Measurements from ENCODE around the gene CFAP141.

CFAP141 gene

GRCh38 chr1:154183046-154183915 is 22.9 kb downstream of the CFAP141 start (continued):
- TF ChIP-seq ZBTB7A (tag by site-specific recombination; IDR thresholded peaks at IDR 0.05; ENCODE audit: low read depth): no peak
- TF ChIP-seq, protein P1, sequence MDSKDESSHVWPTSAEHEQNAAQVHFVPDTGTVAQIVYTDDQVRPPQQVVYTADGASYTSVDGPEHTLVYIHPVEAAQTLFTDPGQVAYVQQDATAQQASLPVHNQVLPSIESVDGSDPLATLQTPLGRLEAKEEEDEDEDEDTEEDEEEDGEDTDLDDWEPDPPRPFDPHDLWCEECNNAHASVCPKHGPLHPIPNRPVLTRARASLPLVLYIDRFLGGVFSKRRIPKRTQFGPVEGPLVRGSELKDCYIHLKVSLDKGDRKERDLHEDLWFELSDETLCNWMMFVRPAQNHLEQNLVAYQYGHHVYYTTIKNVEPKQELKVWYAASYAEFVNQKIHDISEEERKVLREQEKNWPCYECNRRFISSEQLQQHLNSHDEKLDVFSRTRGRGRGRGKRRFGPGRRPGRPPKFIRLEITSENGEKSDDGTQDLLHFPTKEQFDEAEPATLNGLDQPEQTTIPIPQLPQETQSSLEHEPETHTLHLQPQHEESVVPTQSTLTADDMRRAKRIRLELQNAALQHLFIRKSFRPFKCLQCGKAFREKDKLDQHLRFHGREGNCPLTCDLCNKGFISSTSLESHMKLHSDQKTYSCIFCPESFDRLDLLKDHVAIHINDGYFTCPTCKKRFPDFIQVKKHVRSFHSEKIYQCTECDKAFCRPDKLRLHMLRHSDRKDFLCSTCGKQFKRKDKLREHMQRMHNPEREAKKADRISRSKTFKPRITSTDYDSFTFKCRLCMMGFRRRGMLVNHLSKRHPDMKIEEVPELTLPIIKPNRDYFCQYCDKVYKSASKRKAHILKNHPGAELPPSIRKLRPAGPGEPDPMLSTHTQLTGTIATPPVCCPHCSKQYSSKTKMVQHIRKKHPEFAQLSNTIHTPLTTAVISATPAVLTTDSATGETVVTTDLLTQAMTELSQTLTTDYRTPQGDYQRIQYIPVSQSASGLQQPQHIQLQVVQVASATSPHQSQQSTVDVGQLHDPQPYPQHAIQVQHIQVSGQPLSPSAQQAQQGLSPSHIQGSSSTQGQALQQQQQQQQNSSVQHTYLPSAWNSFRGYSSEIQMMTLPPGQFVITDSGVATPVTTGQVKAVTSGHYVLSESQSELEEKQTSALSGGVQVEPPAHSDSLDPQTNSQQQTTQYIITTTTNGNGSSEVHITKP (tag by site-specific recombination; IDR thresholded peaks at IDR 0.05): peak; percentile 98
- TF ChIP-seq, protein P2, sequence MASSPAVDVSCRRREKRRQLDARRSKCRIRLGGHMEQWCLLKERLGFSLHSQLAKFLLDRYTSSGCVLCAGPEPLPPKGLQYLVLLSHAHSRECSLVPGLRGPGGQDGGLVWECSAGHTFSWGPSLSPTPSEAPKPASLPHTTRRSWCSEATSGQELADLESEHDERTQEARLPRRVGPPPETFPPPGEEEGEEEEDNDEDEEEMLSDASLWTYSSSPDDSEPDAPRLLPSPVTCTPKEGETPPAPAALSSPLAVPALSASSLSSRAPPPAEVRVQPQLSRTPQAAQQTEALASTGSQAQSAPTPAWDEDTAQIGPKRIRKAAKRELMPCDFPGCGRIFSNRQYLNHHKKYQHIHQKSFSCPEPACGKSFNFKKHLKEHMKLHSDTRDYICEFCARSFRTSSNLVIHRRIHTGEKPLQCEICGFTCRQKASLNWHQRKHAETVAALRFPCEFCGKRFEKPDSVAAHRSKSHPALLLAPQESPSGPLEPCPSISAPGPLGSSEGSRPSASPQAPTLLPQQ (tag by site-specific recombination; IDR thresholded peaks at IDR 0.05): peak; percentile 63; the same call in 1 of the 2 replicates
- TF ChIP-seq ZNF843 (tag by site-specific recombination; IDR thresholded peaks at IDR 0.05): 0 out of 2 replicates have a peak, but pooled peaks have one; percentile 44
- TF ChIP-seq ZSCAN30 (tag by site-specific recombination; IDR thresholded peaks at IDR 0.05): peak; percentile 59; the same call in 1 of the 2 replicates
- TF ChIP-seq ZNF529 (tag by site-specific recombination; IDR thresholded peaks at IDR 0.05; ENCODE audit: insufficient replicate concordance): no peak
- TF ChIP-seq, protein P3, sequence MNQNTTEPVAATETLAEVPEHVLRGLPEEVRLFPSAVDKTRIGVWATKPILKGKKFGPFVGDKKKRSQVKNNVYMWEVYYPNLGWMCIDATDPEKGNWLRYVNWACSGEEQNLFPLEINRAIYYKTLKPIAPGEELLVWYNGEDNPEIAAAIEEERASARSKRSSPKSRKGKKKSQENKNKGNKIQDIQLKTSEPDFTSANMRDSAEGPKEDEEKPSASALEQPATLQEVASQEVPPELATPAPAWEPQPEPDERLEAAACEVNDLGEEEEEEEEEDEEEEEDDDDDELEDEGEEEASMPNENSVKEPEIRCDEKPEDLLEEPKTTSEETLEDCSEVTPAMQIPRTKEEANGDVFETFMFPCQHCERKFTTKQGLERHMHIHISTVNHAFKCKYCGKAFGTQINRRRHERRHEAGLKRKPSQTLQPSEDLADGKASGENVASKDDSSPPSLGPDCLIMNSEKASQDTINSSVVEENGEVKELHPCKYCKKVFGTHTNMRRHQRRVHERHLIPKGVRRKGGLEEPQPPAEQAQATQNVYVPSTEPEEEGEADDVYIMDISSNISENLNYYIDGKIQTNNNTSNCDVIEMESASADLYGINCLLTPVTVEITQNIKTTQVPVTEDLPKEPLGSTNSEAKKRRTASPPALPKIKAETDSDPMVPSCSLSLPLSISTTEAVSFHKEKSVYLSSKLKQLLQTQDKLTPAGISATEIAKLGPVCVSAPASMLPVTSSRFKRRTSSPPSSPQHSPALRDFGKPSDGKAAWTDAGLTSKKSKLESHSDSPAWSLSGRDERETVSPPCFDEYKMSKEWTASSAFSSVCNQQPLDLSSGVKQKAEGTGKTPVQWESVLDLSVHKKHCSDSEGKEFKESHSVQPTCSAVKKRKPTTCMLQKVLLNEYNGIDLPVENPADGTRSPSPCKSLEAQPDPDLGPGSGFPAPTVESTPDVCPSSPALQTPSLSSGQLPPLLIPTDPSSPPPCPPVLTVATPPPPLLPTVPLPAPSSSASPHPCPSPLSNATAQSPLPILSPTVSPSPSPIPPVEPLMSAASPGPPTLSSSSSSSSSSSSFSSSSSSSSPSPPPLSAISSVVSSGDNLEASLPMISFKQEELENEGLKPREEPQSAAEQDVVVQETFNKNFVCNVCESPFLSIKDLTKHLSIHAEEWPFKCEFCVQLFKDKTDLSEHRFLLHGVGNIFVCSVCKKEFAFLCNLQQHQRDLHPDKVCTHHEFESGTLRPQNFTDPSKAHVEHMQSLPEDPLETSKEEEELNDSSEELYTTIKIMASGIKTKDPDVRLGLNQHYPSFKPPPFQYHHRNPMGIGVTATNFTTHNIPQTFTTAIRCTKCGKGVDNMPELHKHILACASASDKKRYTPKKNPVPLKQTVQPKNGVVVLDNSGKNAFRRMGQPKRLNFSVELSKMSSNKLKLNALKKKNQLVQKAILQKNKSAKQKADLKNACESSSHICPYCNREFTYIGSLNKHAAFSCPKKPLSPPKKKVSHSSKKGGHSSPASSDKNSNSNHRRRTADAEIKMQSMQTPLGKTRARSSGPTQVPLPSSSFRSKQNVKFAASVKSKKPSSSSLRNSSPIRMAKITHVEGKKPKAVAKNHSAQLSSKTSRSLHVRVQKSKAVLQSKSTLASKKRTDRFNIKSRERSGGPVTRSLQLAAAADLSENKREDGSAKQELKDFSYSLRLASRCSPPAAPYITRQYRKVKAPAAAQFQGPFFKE (tag by site-specific recombination; IDR thresholded peaks at IDR 0.05; ENCODE audit: borderline replicate concordance): no peak
- TF ChIP-seq ZNF830 (tag by site-specific recombination; IDR thresholded peaks at IDR 0.05; ENCODE audit: low read depth): no peak
- no peak for TF ChIP-seq ZNF302 (tag by site-specific recombination; IDR thresholded peaks at IDR 0.05; ENCODE audit: low read depth)
- no peak for TF ChIP-seq ZNF350 (tag by site-specific recombination; IDR thresholded peaks at IDR 0.05)
- peak; percentile 99 for TF ChIP-seq GLIS2 (tag by site-specific recombination; IDR thresholded peaks at IDR 0.05)
- TF ChIP-seq ZNF791 (tag by site-specific recombination; IDR thresholded peaks at IDR 0.05): no peak
- TF ChIP-seq ZNF658 (tag by site-specific recombination; IDR thresholded peaks at IDR 0.05): no peak
- no peak for TF ChIP-seq AEBP2 (tag by site-specific recombination; IDR thresholded peaks at IDR 0.05; ENCODE audit: borderline replicate concordance)
- TF ChIP-seq ZNF292 (tag by site-specific recombination; IDR thresholded peaks at IDR 0.05; ENCODE audit: borderline replicate concordance, low read depth): no peak
- TF ChIP-seq ZNF514 (tag by site-specific recombination; IDR thresholded peaks at IDR 0.05): no peak
- no peak for TF ChIP-seq ZNF660 (tag by site-specific recombination; IDR thresholded peaks at IDR 0.05)
- TF ChIP-seq ZNF311 (tag by site-specific recombination; IDR thresholded peaks at IDR 0.05; ENCODE audit: borderline replicate concordance): no peak
- TF ChIP-seq ZNF266 (tag by site-specific recombination; IDR thresholded peaks at IDR 0.05; ENCODE audit: low read depth): no peak
- TF ChIP-seq ZNF248 (tag by site-specific recombination; IDR thresholded peaks at IDR 0.05): no peak
- TF ChIP-seq ZNF10 (tag by site-specific recombination; IDR thresholded peaks at IDR 0.05): no peak
- TF ChIP-seq ZNF114 (tag by site-specific recombination; IDR thresholded peaks at IDR 0.05): no peak
- no peak for TF ChIP-seq ZNF174 (tag by site-specific recombination; IDR thresholded peaks at IDR 0.05)
- no peak for TF ChIP-seq BCL6B (tag by site-specific recombination; IDR thresholded peaks at IDR 0.05)
